ENCODE data around the gene MT1M.
"Not testable (repeated sequence)": the region's sequence is repeated elsewhere in the genome, so short reads cannot be mapped to it uniquely, and the experiment has no call there.

GRCh38 chr16:56621665-56622445 is 10.6 kb upstream of the MT1M start:
- TF ChIP-seq POLR2A, POLR2AphosphoS5, TAF1 (IDR thresholded peaks at IDR 0.05; ENCODE audit: low read depth, low read length): not testable (repeated sequence)

Data from GM12891 (cell line).